ENCODE data around the gene NRG2. TPM values are rescaled to one million over a fixed set of nuclear protein-coding genes. Genes with fewer than 3 reads are reported as not detected.

The NRG2 gene
- total and polyA plus RNA-seq, 2 donors (not counting 3 experiments of a cell fraction or from before 2014, with no cell fraction given) = 0.26 to 0.42 TPM

DNA sequence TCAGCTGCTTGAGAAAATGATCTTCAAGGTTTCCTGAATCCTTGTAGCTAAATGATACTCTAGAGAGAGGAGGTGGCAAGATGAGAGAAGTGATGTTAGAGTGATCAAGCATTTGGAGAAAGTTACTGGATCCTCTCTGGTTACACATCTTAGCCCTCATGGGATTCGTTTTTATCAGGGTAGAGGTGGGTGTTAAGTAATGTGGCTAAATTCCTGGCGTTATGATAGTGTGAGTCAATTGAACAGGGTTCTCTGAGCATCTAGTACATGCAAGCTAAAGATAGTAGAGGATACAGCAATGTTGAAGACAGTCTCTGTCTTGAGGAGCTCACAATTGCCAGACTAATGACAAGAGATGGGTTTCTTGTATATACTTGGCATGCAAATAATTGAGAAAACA, 123.8 kb downstream of the NRG2 start:
- Histone ChIP-seq H3K36me3 (ENCODE audit: control insufficient read depth in 2 of 2, extremely low read depth in 1 of 2, insufficient read depth in 2 of 2, low read length in 2 of 2) (no peaks in the 10 kb centered on the region), H3K4me1 (ENCODE audit: control insufficient read depth, extremely low read depth, insufficient read depth, low read length) (no peaks in the 10 kb centered on the region), H3K27ac (ENCODE audit: insufficient read depth, low read depth, low read length) (no peak overlapping the region), H2AFZ (ENCODE audit: low read depth, low read length) (no peak overlapping the region), H3K9me3 (replicated peaks; ENCODE audit: control insufficient read depth, insufficient read depth, low read length) (no peaks in the 10 kb centered on the region), H3K4me3 (replicated peaks in 1 of 3; ENCODE audit: insufficient read depth in 1 of 3, low read depth in 1 of 3, low read length in 3 of 3) (no peak overlapping the region), H3K4me2 (ENCODE audit: insufficient read depth, low read length) (no peak overlapping the region), H3K79me2 (ENCODE audit: control insufficient read depth, insufficient read depth, low read length) (no peaks in the 10 kb centered on the region), H3K9me1 (replicated peaks; ENCODE audit: control insufficient read depth, extremely low read depth, insufficient read depth, low read length) (no peaks in the 10 kb centered on the region), H3K27me3 (ENCODE audit: control insufficient read depth in 2 of 2, insufficient read depth in 2 of 2, low read length in 2 of 2) (peaks cover 6 to 20% of the 10 kb centered on the region in 2 experiments), H4K20me1 (replicated peaks; ENCODE audit: control insufficient read depth, extremely low read depth, insufficient read depth, low read length) (no peaks in the 10 kb centered on the region), H3K9ac (replicated peaks; ENCODE audit: extremely low read depth, insufficient read depth, low read length) (no peak overlapping the region)
- TF ChIP-seq, protein P1, sequence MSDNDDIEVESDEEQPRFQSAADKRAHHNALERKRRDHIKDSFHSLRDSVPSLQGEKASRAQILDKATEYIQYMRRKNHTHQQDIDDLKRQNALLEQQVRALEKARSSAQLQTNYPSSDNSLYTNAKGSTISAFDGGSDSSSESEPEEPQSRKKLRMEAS (IDR thresholded peaks at IDR 0.05; ENCODE audit: insufficient read depth, insufficient read length) = no peak
- TF ChIP-seq FOS (IDR thresholded peaks at IDR 0.05; ENCODE audit: borderline replicate concordance, insufficient read depth, low read length) = no peak
- TF ChIP-seq EZH2 (IDR thresholded peaks at IDR 0.05; ENCODE audit: borderline replicate concordance, low read depth, low read length, severe bottlenecking) = no peak
- no peak for TF ChIP-seq MYC (IDR thresholded peaks at IDR 0.05; ENCODE audit: low read depth, low read length)
- no peak for TF ChIP-seq CTCF (IDR thresholded peaks at IDR 0.05; ENCODE audit: extremely low read depth in 1 of 2, insufficient read depth in 1 of 2, low read depth in 1 of 2, low read length in 2 of 2)
- no peak for TF ChIP-seq POLR2A (IDR thresholded peaks at IDR 0.05; ENCODE audit: low read depth, low read length)
- no peak for TF ChIP-seq GATA2 (IDR thresholded peaks at IDR 0.05; ENCODE audit: insufficient read depth, insufficient read length, low read depth, low read length)
- TF ChIP-seq POLR2AphosphoS5 (IDR thresholded peaks at IDR 0.05; ENCODE audit: insufficient read depth, low read depth, low read length) = no peak
- TF ChIP-seq JUN (IDR thresholded peaks at IDR 0.05; ENCODE audit: borderline replicate concordance, insufficient read depth, insufficient read length, low read depth) = no peak
- ChIA-PET CTCF (interaction anchor here (1.7 kb wide), 1 partner anchor 12 kb away, joined by 3 read pairs; no protein-coding TSS in a partner anchor), POLR2A (no interaction called here)
- no TSS peak for BruUV-seq (replicated peaks)
- no peak for FAIRE-seq
- intact Hi-C loops (cut with micrococcal nuclease) = no loop called here
- DNase-seq (ENCODE audit: low read depth, low spot score) = no peak
- dilution Hi-C loops (cut with MboI; ENCODE audit: extremely low pct_ligation_motif_present, low sequenced_read_pairs) = no loop called here

All from endothelial cell of umbilical vein (primary cell).